ENCODE measurements around the gene ACSF3.

DNA sequence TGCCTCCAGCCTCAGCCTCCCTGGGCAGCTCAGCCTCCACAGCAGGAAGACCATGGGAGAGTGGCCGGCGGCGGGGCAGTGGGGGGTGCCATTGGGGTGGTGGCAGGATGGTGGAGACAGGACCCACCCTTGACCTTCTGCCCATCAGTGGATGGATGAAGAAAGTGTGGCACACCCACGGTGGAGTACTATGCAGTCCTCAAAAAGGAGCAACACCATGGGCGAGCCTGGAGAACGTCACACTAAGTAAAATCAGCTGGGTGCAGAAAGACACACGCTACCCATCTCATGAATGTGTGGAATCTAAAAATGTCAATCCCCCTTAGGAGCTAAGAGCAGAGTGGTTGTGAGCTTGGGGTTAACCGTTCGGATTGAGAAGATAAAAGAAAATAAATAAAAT lies 34.8 kb upstream of the ACSF3 start:
- TF ChIP-seq POLR2A (IDR thresholded peaks at IDR 0.05) = no peak
- TF ChIP-seq, protein P1, sequence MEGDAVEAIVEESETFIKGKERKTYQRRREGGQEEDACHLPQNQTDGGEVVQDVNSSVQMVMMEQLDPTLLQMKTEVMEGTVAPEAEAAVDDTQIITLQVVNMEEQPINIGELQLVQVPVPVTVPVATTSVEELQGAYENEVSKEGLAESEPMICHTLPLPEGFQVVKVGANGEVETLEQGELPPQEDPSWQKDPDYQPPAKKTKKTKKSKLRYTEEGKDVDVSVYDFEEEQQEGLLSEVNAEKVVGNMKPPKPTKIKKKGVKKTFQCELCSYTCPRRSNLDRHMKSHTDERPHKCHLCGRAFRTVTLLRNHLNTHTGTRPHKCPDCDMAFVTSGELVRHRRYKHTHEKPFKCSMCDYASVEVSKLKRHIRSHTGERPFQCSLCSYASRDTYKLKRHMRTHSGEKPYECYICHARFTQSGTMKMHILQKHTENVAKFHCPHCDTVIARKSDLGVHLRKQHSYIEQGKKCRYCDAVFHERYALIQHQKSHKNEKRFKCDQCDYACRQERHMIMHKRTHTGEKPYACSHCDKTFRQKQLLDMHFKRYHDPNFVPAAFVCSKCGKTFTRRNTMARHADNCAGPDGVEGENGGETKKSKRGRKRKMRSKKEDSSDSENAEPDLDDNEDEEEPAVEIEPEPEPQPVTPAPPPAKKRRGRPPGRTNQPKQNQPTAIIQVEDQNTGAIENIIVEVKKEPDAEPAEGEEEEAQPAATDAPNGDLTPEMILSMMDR (IDR thresholded peaks at IDR 0.05) = no peak

Measured in breast epithelium (tissue), 3 donors.